Heart right ventricle (tissue), 16 donors: ENCODE results near the gene MBP. TPM values are rescaled to one million over a fixed set of nuclear protein-coding genes. Genes with fewer than 3 reads are reported as not detected.
"Not testable (repeated sequence)": the region's sequence is repeated elsewhere in the genome, so short reads cannot be mapped to it uniquely, and the experiment has no call there.

Source experiments
- ATAC-seq, 8 donors: fragments of 200-7000 bp; cut with Tn5 transposase; one replicate each; pipeline ENCODE4 v1.9.1; 2020; ENCODE audit warnings: mild to moderate bottlenecking in 8 of 8, moderate library complexity in 8 of 8, moderate number of reproducible peaks in 1 of 8
- DNase-seq, 2 donors: peaks; one replicate each; pipeline ENCODE4 v3.0.0-alpha.2; 2020
- H3K27ac ChIP-seq, 10 donors: fragments of 200-600 bp; sonication (generic) in 2 of 10; one replicate each; pipeline versions ENCODE4 v1.5.0 to v1.8.0; 2020 to 2022; ENCODE audit warnings: mild to moderate bottlenecking in 3 of 10
- H3K27me3 ChIP-seq, 7 donors: fragments of 200-600 bp; one replicate each; pipeline ENCODE4 v1.8.0; 2021 to 2022; ENCODE audit warnings: mild to moderate bottlenecking in 2 of 7
- H3K36me3 ChIP-seq, 9 donors: fragments of 200-600 bp; sonication (generic) in 1 of 9; one replicate each; pipeline versions ENCODE4 v1.5.0 to v1.8.0; 2020 to 2022; ENCODE audit warnings: mild to moderate bottlenecking in 2 of 9
- H3K4me1 ChIP-seq, 9 donors: fragments of 200-600 bp; sonication (generic) in 1 of 9; one replicate each; pipeline versions ENCODE4 v1.5.0 to v1.8.0; 2020 to 2022; ENCODE audit warnings: mild to moderate bottlenecking in 4 of 9
- H3K4me3 ChIP-seq, 10 donors: fragments of 200-600 bp; sonication (generic) in 2 of 10; one replicate each; pipeline versions ENCODE4 v1.5.0 to v1.8.0; 2020 to 2022; ENCODE audit warnings: mild to moderate bottlenecking in 7 of 10, moderate library complexity in 2 of 10
- H3K9me3 ChIP-seq, 11 donors: fragments of 200-600 bp in 10 of 11; sonication (generic) in 2 of 11; one replicate each; pipeline versions ENCODE4 v1.5.0 to v1.8.0; 2013 to 2022; ENCODE audit warnings: mild to moderate bottlenecking in 2 of 11, control low read depth in 1 of 11, moderate library complexity in 1 of 11
- CTCF ChIP-seq, 9 donors: fragments of 200-600 bp; sonication (generic) in 2 of 9; IDR thresholded peaks; one replicate each; pipeline versions ENCODE4 v1.5.0 to v1.8.0; 2021 to 2022; ENCODE audit warnings: antibody characterized with exemption in 9 of 9, mild to moderate bottlenecking in 5 of 9, moderate library complexity in 1 of 9
- WGBS, 2 donors: extraction: QIAGEN DNeasy Blood & Tissue Kit; methylation state at CpG; one replicate each; pipeline ENCODE4 v1.1.7; 2013; ENCODE audit warnings: inconsistent platforms in 1 of 2; 5-methylcytosine and 5-hydroxymethylcytosine counted together
- intact Hi-C, 10 donors: fragments of 100-400 bp; cut with DNase I; formaldehyde crosslinking; loops; one replicate each; pipeline versions ENCODE4 v1.11.1 to v1.14.2; 2022
- polyA plus RNA-seq, 2 donors: library from polyadenylated mRNA; stranded (reverse); fragments of 200-250 nt; gene quantifications; one replicate each; pipeline ENCODE4 v1.2.3, GENCODE V29; 2013
- total RNA-seq, 10 donors: library from RNA; stranded (reverse); fragmentation: NEBNext Ultra II Directional in 3 of 10; extraction: Animal tissue kit (Norgen Biotek cat#: 25700) in 3 of 10; gene quantifications; one replicate each; pipeline versions ENCODE4 v1.2.1 to v1.2.4, GENCODE V29; 2021 to 2023
- donor health status: Arrhythmogenic right ventricular cardiomyopathy.
- donor health status: ischemic (EF 13 %, LVEDD 7.1; RV severe dilation, severe dysfunction).
- donor health status: healthy with polysubstance abuse.
- donor health status: DM: no; HTN: yes; CAD: no.
- donor health status: DM: no; HTN: no; CAD: no.
- donor health status: ischemic (EF 25% LVEDD 6.9; RV normal size, moderate dysfunction).
- donor health status: ischemic (EF 25% LVEDD 5.7; RV mildly dilated, moderate dysfunction).
- donor health status: healthy.
- donor health status: DM: yes; HTN: yes; CAD: no.
- donor health status: Ischemic cardiomyopathy.
- donor health status: ischemic (EF 35%, LVEDD 5.7; RV mildly dilated, moderate dysfunction).
- donor health status: nonischemic (EF 11% LVEDD 7.7; RV severe dilation, severe dysfunction).
- donor health status: DM: yes; HTN: yes; CAD: no.
- donor health status: PGD.
- donor health status: ischemic (EF 29% LVEDD 5.4; RV normal size, mild dysfunction).
- donor health status: nonischemic (EF 23%, LVEDD 6.1; RV moderate dilation, normal function).

The MBP gene
- total and polyA plus RNA-seq, 12 donors: 3.0 to 70.8 (median 43.9) TPM

DNA sequence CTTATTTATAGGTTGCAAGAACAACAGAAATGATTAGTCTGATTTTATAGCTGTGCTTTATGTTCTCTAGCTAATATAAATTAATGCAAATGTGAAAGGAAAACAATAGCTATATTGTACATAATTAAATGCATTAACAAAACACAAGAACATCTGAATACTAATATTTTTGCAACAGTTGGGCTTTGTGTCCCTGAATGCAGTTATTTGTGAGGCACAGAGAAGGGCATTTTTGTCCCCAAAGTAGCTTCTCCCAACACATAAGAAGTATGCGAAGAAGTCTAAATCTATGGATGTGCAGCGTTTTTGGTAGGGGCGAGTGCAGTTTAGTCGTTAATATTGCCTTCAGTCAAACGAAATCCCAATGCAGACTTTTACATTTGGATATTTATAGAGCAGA lies 110.0 kb downstream of the MBP start:
- ATAC-seq (no peak), DNase-seq (no peak)
- 69 to 79% methylated on average over 5 of the region's 5 CpGs for WGBS, 2 donors
- peaks cover 0 to 7% (median 0%) of the 10 kb centered on the region in 9 donors for H3K4me1 ChIP-seq
- H3K4me3 ChIP-seq: no peak overlapping the region
- no peaks in the 10 kb centered on the region for H3K9me3 ChIP-seq
- no peak overlapping the region for H3K27ac ChIP-seq
- intact Hi-C loops: no loop called here
- TF ChIP-seq CTCF (IDR thresholded peaks at IDR 0.05): no peak
- H3K27me3 ChIP-seq: no peaks in the 10 kb centered on the region
- H3K36me3 ChIP-seq: peaks cover 0 to 26% (median 0%) of the 10 kb centered on the region in 9 donors

DNA sequence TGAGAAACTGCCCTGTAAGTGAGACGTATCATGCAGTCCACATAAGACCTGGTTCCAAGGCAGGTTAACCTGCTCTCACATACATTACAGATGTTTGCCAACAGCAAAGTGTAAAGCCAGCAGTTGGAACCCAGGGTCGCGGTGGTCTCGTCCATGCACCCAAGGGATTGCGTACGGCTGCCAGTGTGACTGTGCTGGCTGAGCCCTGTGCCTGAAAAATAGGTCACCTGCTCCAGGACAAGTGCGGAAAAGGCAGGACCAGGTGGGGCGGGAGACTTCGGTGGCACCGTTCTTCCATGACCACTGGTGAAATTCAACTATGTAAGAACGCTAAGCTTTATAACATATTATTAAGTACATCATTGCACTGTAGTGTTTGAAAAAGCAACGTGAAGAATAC lies 110.5 kb downstream of the MBP start:
- TF ChIP-seq CTCF (IDR thresholded peaks at IDR 0.05): no peak
- Histone ChIP-seq H3K4me3 (no peak overlapping the region), H3K9me3 (no peaks in the 10 kb centered on the region), H3K27me3 (no peaks in the 10 kb centered on the region), H3K36me3 (peaks cover 0 to 29% (median 0%) of the 10 kb centered on the region in 9 donors), H3K4me1 (peaks cover 0 to 7% (median 0%) of the 10 kb centered on the region in 9 donors), H3K27ac (no peak overlapping the region)
- ATAC-seq (no peak), DNase-seq (no peak)
- intact Hi-C loops: no loop called here
- 88 to 95% methylated on average over 12 of the region's 12 CpGs for WGBS, 2 donors

GRCh38 chr18:77021478-77021877 lies 111.1 kb downstream of the MBP start:
- H3K27me3 ChIP-seq, H3K27ac ChIP-seq, intact Hi-C loops, H3K9me3 ChIP-seq, DNase-seq, H3K4me1 ChIP-seq, ATAC-seq, H3K4me3 ChIP-seq: not testable (repeated sequence)
- H3K36me3 ChIP-seq: peaks cover 0 to 36% (median 0%) of the 10 kb centered on the region in 9 donors
- 89 to 91% methylated on average over 14 of the region's 14 CpGs for WGBS, 2 donors

GRCh38 chr18:77021075-77021474 lies 111.5 kb downstream of the MBP start:
- ATAC-seq: no peak
- H3K36me3 ChIP-seq: peaks cover 0 to 38% (median 0%) of the 10 kb centered on the region in 9 donors
- WGBS, 2 donors: 88 to 91% methylated on average over 9 of the region's 9 CpGs
- H3K27me3 ChIP-seq: no peaks in the 10 kb centered on the region
- intact Hi-C loops: no loop called here
- peaks cover 0 to 7% (median 0%) of the 10 kb centered on the region in 9 donors for H3K4me1 ChIP-seq
- no peak overlapping the region for H3K4me3 ChIP-seq
- no peak for TF ChIP-seq CTCF (IDR thresholded peaks at IDR 0.05)
- no peaks in the 10 kb centered on the region for H3K9me3 ChIP-seq
- DNase-seq: no peak
- no peak overlapping the region for H3K27ac ChIP-seq

DNA sequence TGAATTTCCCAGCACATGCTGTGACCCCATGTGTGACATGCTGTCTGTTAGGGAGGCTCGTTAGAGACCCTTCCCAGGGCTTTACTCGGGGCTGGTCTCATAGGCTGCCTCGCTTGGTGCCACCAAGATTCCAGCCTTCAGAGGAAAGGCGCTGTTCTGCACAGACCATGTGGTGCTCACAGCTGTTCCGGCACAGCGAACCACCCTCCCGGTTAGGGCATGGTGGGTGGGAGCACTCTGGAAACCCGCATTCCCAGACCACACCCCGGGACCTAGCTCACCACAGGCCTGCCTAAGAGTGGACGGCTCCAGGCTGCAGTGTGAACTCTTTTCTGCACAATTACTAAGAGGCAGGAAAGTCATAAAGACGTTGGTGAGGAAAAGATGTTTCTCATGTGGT lies 112.0 kb downstream of the MBP start:
- no peak overlapping the region for H3K27ac ChIP-seq
- DNase-seq (no peak), ATAC-seq (peak in 1 of 8 donors; percentile 24)
- TF ChIP-seq CTCF (IDR thresholded peaks at IDR 0.05): no peak
- no peaks in the 10 kb centered on the region for H3K27me3 ChIP-seq
- H3K36me3 ChIP-seq: peaks cover 0 to 39% (median 0%) of the 10 kb centered on the region in 9 donors
- WGBS, 2 donors: 83 to 86% methylated on average over 11 of the region's 11 CpGs
- intact Hi-C loops: no loop called here
- peaks cover 0 to 10% (median 2%) of the 10 kb centered on the region in 9 donors for H3K4me1 ChIP-seq
- no peak overlapping the region for H3K4me3 ChIP-seq
- no peaks in the 10 kb centered on the region for H3K9me3 ChIP-seq
